ENCODE results near the gene UBALD1.

DNA sequence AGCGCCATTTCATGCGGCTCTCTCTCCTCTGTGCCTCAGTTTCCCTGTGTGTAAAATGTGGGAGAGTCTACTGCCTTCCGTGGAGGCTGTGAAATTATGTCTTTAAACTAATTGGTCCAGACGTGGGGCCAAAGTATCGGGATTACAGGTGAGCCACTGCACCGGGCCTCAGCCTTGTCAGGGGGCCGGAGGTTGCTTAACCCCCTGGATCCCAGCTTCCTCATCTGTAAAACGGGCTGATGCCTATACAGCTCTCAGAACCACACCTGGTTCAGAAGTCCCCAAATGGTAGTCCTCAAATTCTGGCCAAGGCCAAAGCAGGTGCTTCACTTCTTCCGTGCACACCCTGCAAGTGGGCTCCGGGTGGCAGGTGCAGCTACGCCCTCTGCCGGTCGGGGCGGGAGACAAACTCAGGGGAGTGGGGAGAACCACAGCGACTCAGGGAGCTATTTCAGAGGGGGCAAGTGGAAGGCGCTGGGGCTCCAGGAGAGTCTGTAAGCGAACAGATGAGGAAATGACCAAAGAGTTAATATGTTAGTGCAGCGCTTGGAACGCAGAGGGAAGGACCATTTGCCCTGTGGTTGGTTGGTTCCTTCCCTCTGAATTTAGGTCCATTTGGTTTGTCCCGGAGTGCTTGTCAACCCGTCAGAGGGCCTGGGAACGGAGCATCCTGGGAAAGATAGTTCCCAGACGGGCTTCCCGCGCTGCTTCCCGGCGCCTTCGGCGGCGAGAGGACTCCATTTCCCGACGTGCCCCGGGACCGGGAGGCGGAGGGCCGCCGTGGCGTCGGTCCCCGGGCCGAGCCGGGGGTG is 9.5 kb upstream of the UBALD1 start, which contains the start of gene MGRN1:
- TF ChIP-seq, protein P1, sequence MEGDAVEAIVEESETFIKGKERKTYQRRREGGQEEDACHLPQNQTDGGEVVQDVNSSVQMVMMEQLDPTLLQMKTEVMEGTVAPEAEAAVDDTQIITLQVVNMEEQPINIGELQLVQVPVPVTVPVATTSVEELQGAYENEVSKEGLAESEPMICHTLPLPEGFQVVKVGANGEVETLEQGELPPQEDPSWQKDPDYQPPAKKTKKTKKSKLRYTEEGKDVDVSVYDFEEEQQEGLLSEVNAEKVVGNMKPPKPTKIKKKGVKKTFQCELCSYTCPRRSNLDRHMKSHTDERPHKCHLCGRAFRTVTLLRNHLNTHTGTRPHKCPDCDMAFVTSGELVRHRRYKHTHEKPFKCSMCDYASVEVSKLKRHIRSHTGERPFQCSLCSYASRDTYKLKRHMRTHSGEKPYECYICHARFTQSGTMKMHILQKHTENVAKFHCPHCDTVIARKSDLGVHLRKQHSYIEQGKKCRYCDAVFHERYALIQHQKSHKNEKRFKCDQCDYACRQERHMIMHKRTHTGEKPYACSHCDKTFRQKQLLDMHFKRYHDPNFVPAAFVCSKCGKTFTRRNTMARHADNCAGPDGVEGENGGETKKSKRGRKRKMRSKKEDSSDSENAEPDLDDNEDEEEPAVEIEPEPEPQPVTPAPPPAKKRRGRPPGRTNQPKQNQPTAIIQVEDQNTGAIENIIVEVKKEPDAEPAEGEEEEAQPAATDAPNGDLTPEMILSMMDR (IDR thresholded peaks at IDR 0.05): peak; percentile 100
- TF ChIP-seq EZH2 (IDR thresholded peaks at IDR 0.05) (no peak), EZH2phosphoT487 (IDR thresholded peaks at IDR 0.05) (no peak)
